HepG2 (cell line): ENCODE results near the gene CLTCL1. TPM values are rescaled to one million over a fixed set of nuclear protein-coding genes. Genes with fewer than 3 reads are reported as not detected.

Experiments
- ATF7-NPFF ChIP-seq: sonication (generic); formaldehyde crosslinking; IDR thresholded peaks from 2 replicates; pipeline ENCODE4 v1.8.1; 2023; ENCODE audit warnings: mild to moderate bottlenecking, low read depth, missing genetic modification reagents, moderate library complexity
- DDIT3 ChIP-seq: sonication (generic); formaldehyde crosslinking; IDR thresholded peaks from 2 replicates; pipeline ENCODE4 v1.4.0; 2020; ENCODE audit warnings: mild to moderate bottlenecking, missing genetic modification reagents
- EEA1 ChIP-seq: sonication (generic); formaldehyde crosslinking; IDR thresholded peaks from 2 replicates; pipeline ENCODE4 v1.5.1; 2020; ENCODE audit warnings: mild to moderate bottlenecking, missing genetic modification reagents, borderline replicate concordance
- IKZF5 ChIP-seq: IDR thresholded peaks from 2 replicates; pipeline ENCODE4 v1.6.1; 2018; ENCODE audit warnings: missing genetic modification reagents, mild to moderate bottlenecking, missing compliant biosample characterization
- KDM5B ChIP-seq: sonication (generic); formaldehyde crosslinking; IDR thresholded peaks from 2 replicates; pipeline ENCODE4 v1.4.0; 2020; ENCODE audit warnings: missing genetic modification reagents, mild to moderate bottlenecking, borderline replicate concordance
- KLF16 ChIP-seq, 2 experiments: sonication (generic) in 1 of 2; formaldehyde crosslinking in 1 of 2; IDR thresholded peaks; 2 replicates each; pipeline versions ENCODE4 v1.6.1 to v1.8.0; 2016 to 2023; ENCODE audit warnings: missing genetic modification reagents in 2 of 2, missing compliant biosample characterization in 1 of 2
- MAZ ChIP-seq, 2 experiments: sonication (generic) in 1 of 2; formaldehyde crosslinking in 1 of 2; IDR thresholded peaks; 2 replicates each; pipeline versions ENCODE4 v1.5.0 to v1.6.1; 2012 to 2020; ENCODE audit warnings: low read depth in 2 of 2, mild to moderate bottlenecking in 2 of 2, borderline replicate concordance in 1 of 2, improper control_type of control experiment in 1 of 2, low read length in 1 of 2, missing genetic modification reagents in 1 of 2, moderate library complexity in 1 of 2
- MXI1 ChIP-seq: IDR thresholded peaks from 3 replicates; pipeline ENCODE4 v1.6.1; 2012; ENCODE audit warnings: low read depth, low read length, inconsistent platforms, borderline replicate concordance
- PCBP2 ChIP-seq: fragments of 200-400 bp; formaldehyde crosslinking; optimal IDR thresholded peaks from 2 replicates; pipeline ENCODE3; 2018; ENCODE audit warnings: low read length, low read depth; ENCODE audit not compliant: poor library complexity, severe bottlenecking
- PHF8 ChIP-seq: sonication (generic); formaldehyde crosslinking; IDR thresholded peaks from 2 replicates; pipeline ENCODE4 v1.5.0; 2020; ENCODE audit warnings: missing genetic modification reagents
- PITX1 ChIP-seq: sonication (generic); formaldehyde crosslinking; IDR thresholded peaks from 2 replicates; pipeline ENCODE4 v1.5.1; 2020; ENCODE audit warnings: mild to moderate bottlenecking, missing genetic modification reagents
- SIX4 ChIP-seq: sonication (generic); formaldehyde crosslinking; IDR thresholded peaks from 2 replicates; pipeline ENCODE4 v1.4.0; 2020; ENCODE audit warnings: missing genetic modification reagents
- SKI ChIP-seq: fragments of 450-650 bp; IDR thresholded peaks from one replicate; pipeline ENCODE4 v1.6.1; 2018; ENCODE audit warnings: mild to moderate bottlenecking; ENCODE audit not compliant: partially characterized antibody
- SOX5 ChIP-seq: IDR thresholded peaks from 2 replicates; pipeline ENCODE4 v1.6.1; 2016; ENCODE audit warnings: borderline replicate concordance
- TIGD3 ChIP-seq: sonication (generic); formaldehyde crosslinking; IDR thresholded peaks from 2 replicates; pipeline ENCODE4 v1.5.1; 2020; ENCODE audit warnings: mild to moderate bottlenecking, missing genetic modification reagents, borderline replicate concordance
- ZFP36L1 ChIP-seq: sonication (generic); formaldehyde crosslinking; IDR thresholded peaks from 2 replicates; pipeline ENCODE4 v1.8.0; 2022; ENCODE audit warnings: mild to moderate bottlenecking, missing genetic modification reagents, moderate library complexity
- ZNF124 ChIP-seq: sonication (generic); formaldehyde crosslinking; IDR thresholded peaks from 2 replicates; pipeline ENCODE4 v1.4.0; 2020; ENCODE audit warnings: missing genetic modification reagents
- ZNF33B ChIP-seq: sonication (generic); formaldehyde crosslinking; IDR thresholded peaks from 2 replicates; pipeline ENCODE4 v1.5.1; 2020; ENCODE audit warnings: mild to moderate bottlenecking, missing genetic modification reagents
- ZNF484 ChIP-seq: sonication (generic); formaldehyde crosslinking; IDR thresholded peaks from 2 replicates; pipeline ENCODE4 v1.5.1; 2020; ENCODE audit warnings: mild to moderate bottlenecking, low read depth, missing genetic modification reagents, borderline replicate concordance
- ZNF530 ChIP-seq: sonication (generic); formaldehyde crosslinking; IDR thresholded peaks from 2 replicates; pipeline ENCODE4 v1.5.0; 2020; ENCODE audit warnings: low read depth, mild to moderate bottlenecking, missing genetic modification reagents
- ZNF670 ChIP-seq: sonication (generic); formaldehyde crosslinking; IDR thresholded peaks from 2 replicates; pipeline ENCODE4 v1.8.0; 2022; ENCODE audit warnings: mild to moderate bottlenecking, missing genetic modification reagents, borderline replicate concordance
- ZNF672 ChIP-seq: sonication (generic); formaldehyde crosslinking; IDR thresholded peaks from 2 replicates; pipeline ENCODE4 v1.8.1; 2022; ENCODE audit warnings: missing genetic modification reagents
- ZNF704 ChIP-seq: sonication (generic); formaldehyde crosslinking; IDR thresholded peaks from 2 replicates; pipeline ENCODE4 v1.8.1; 2023; ENCODE audit warnings: mild to moderate bottlenecking, inconsistent platforms, moderate library complexity, missing genetic modification reagents, borderline replicate concordance
- ZNF749 ChIP-seq: sonication (generic); formaldehyde crosslinking; IDR thresholded peaks from 2 replicates; pipeline ENCODE4 v1.8.0; 2022; ENCODE audit warnings: mild to moderate bottlenecking, missing genetic modification reagents, moderate library complexity, borderline replicate concordance
- ZNF768 ChIP-seq: sonication (generic); formaldehyde crosslinking; IDR thresholded peaks from 2 replicates; pipeline ENCODE4 v1.4.0; 2020; ENCODE audit warnings: missing genetic modification reagents
- polyA plus RNA-seq, 8 experiments: library from polyadenylated mRNA; depleted of rRNA in 3 of 8; stranded (reverse) in 7 of 8; unstranded in 1 of 8; fragments of >200 nt; fragmentation: Illumina TruSeq in 4 of 8; extraction: Trizol in 4 of 8; gene quantifications; 2 replicates each; pipeline versions ENCODE4 v1.2.1 to v1.2.3, GENCODE V29; 2011 to 2016; ENCODE audit warnings: low read depth in 4 of 8, missing spikeins in 1 of 8, mixed read lengths in 1 of 8; ENCODE audit not compliant: insufficient read depth in 1 of 8
- total RNA-seq, 5 experiments: library from RNA; depleted of rRNA; stranded (reverse); fragments of >200 nt; fragmentation: Illumina TruSeq; extraction: Trizol; gene quantifications; 2 replicates each; pipeline ENCODE4 v1.2.3, GENCODE V29; 2016; ENCODE audit warnings: low read depth in 1 of 5

The CLTCL1 gene
- total and polyA plus RNA-seq, 2 of the 13 experiments (the other 11 are each of a cell fraction or from before 2014, with no cell fraction given): 8.1 to 10.9 TPM

- no peak for TF ChIP-seq ZNF704 (CRISPR knock-in tag)
- no peak for TF ChIP-seq ATF7-NPFF (CRISPR knock-in tag)
- no peak for TF ChIP-seq ZNF484 (CRISPR knock-in tag)
- TF ChIP-seq SIX4 (CRISPR knock-in tag): no peak
- TF ChIP-seq EEA1: 0 out of 2 replicates have a peak, but pooled peaks have one; percentile 35
- TF ChIP-seq ZNF670 (CRISPR knock-in tag): no peak
- TF ChIP-seq ZNF124: no peak
- no peak for TF ChIP-seq ZNF749 (CRISPR knock-in tag)
- TF ChIP-seq ZNF33B (CRISPR knock-in tag): 0 out of 2 replicates have a peak, but pooled peaks have one; percentile 40
- no peak for TF ChIP-seq SKI
- TF ChIP-seq MXI1: no peak; the same call in 2 of the 3 replicates
- TF ChIP-seq KLF16 (CRISPR knock-in tag; IDR thresholded peaks at IDR 0.05): no peak
- no peak for TF ChIP-seq IKZF5 (CRISPR knock-in tag)
- no peak for TF ChIP-seq ZFP36L1 (CRISPR knock-in tag)
- no peak for TF ChIP-seq TIGD3
- 0 out of 2 replicates have a peak, but pooled peaks have one; percentile 71 for TF ChIP-seq KDM5B
- TF ChIP-seq ZNF768 (CRISPR knock-in tag): no peak
- TF ChIP-seq ZNF672 (CRISPR knock-in tag): no peak
- TF ChIP-seq DDIT3: no peak
- TF ChIP-seq PCBP2: no peak
- no peak for TF ChIP-seq SOX5
- no peak for TF ChIP-seq PHF8
- no peak for TF ChIP-seq MAZ (IDR thresholded peaks at IDR 0.05; ENCODE audit: borderline replicate concordance, low read depth, low read length)
- 0 out of 2 replicates have a peak, but pooled peaks have one; percentile 48 for TF ChIP-seq MAZ (CRISPR knock-in tag; IDR thresholded peaks at IDR 0.05; ENCODE audit: low read depth)
- no peak for TF ChIP-seq PITX1 (CRISPR knock-in tag)
- no peak for TF ChIP-seq ZNF530 (CRISPR knock-in tag)
Measured at GRCh38 chr22:19292458-19293230, 1.1 kb upstream of the CLTCL1 start (continued).
